ENCODE results near the gene LAMC2.

LAMC2 gene

GRCh38 chr1:183140633-183141032 lies 45.4 kb upstream of the LAMC2 start:
- no peak for TF ChIP-seq FOXP2 (optimal IDR thresholded peaks at IDR 0.05; ENCODE audit: borderline replicate concordance, extremely low read depth, extremely low read length, insufficient read depth)
- no peak for TF ChIP-seq REST (IDR thresholded peaks at IDR 0.05; ENCODE audit: insufficient read depth in 1 of 2, low read depth in 2 of 2, low read length in 2 of 2)
- no peak for TF ChIP-seq POLR2AphosphoS5 (IDR thresholded peaks at IDR 0.05; ENCODE audit: low read depth, low read length)
- no peak for TF ChIP-seq SIN3A (IDR thresholded peaks at IDR 0.05; ENCODE audit: borderline replicate concordance, insufficient read depth, low read length)
- no peak for TF ChIP-seq TAF1 (IDR thresholded peaks at IDR 0.05; ENCODE audit: borderline replicate concordance, insufficient read depth, low read length)

GRCh38 chr1:183142171-183142570 lies 43.9 kb upstream of the LAMC2 start:
- TF ChIP-seq TAF1 (IDR thresholded peaks at IDR 0.05; ENCODE audit: borderline replicate concordance, insufficient read depth, low read length) (no peak), FOXP2 (optimal IDR thresholded peaks at IDR 0.05; ENCODE audit: borderline replicate concordance, extremely low read depth, extremely low read length, insufficient read depth) (no peak), REST (IDR thresholded peaks at IDR 0.05; ENCODE audit: insufficient read depth in 1 of 2, low read depth in 2 of 2, low read length in 2 of 2) (no peak), POLR2AphosphoS5 (IDR thresholded peaks at IDR 0.05; ENCODE audit: low read depth, low read length) (no peak), SIN3A (IDR thresholded peaks at IDR 0.05; ENCODE audit: borderline replicate concordance, insufficient read depth, low read length) (no peak)

- no peak for TF ChIP-seq POLR2AphosphoS5 (IDR thresholded peaks at IDR 0.05; ENCODE audit: low read depth, low read length)
- TF ChIP-seq SIN3A (IDR thresholded peaks at IDR 0.05; ENCODE audit: borderline replicate concordance, insufficient read depth, low read length) = no peak
- no peak for TF ChIP-seq TAF1 (IDR thresholded peaks at IDR 0.05; ENCODE audit: borderline replicate concordance, insufficient read depth, low read length)
- TF ChIP-seq REST (IDR thresholded peaks at IDR 0.05; ENCODE audit: insufficient read depth in 1 of 2, low read depth in 2 of 2, low read length in 2 of 2) = no peak
- TF ChIP-seq FOXP2 (optimal IDR thresholded peaks at IDR 0.05; ENCODE audit: borderline replicate concordance, extremely low read depth, extremely low read length, insufficient read depth) = no peak
Measured at GRCh38 chr1:183143576-183144315, 42.3 kb upstream of the LAMC2 start.

- TF ChIP-seq FOXP2 (optimal IDR thresholded peaks at IDR 0.05; ENCODE audit: borderline replicate concordance, extremely low read depth, extremely low read length, insufficient read depth) (no peak), POLR2AphosphoS5 (IDR thresholded peaks at IDR 0.05; ENCODE audit: low read depth, low read length) (no peak), SIN3A (IDR thresholded peaks at IDR 0.05; ENCODE audit: borderline replicate concordance, insufficient read depth, low read length) (no peak), TAF1 (IDR thresholded peaks at IDR 0.05; ENCODE audit: borderline replicate concordance, insufficient read depth, low read length) (no peak), REST (IDR thresholded peaks at IDR 0.05; ENCODE audit: insufficient read depth in 1 of 2, low read depth in 2 of 2, low read length in 2 of 2) (no peak)
Measured at GRCh38 chr1:183144752-183145151, 41.3 kb upstream of the LAMC2 start.

Measured in PFSK-1 (cell line).